Ishikawa (cell line): ENCODE data around the gene FZR1.

Source experiments
- FOXM1 ChIP-seq: IDR thresholded peaks from 2 replicates; pipeline ENCODE4 v1.6.1; 2012; ENCODE audit warnings: low read depth, borderline replicate concordance
- TEAD4 ChIP-seq: IDR thresholded peaks from 2 replicates; pipeline ENCODE4 v1.6.1; 2012
- TF ChIP-seq, protein P1 (sequence below): IDR thresholded peaks from 2 replicates; pipeline ENCODE4 v1.6.1; 2012
- TF ChIP-seq, protein P2 (sequence below): IDR thresholded peaks from 2 replicates; pipeline ENCODE4 v1.6.1; 2012

DNA sequence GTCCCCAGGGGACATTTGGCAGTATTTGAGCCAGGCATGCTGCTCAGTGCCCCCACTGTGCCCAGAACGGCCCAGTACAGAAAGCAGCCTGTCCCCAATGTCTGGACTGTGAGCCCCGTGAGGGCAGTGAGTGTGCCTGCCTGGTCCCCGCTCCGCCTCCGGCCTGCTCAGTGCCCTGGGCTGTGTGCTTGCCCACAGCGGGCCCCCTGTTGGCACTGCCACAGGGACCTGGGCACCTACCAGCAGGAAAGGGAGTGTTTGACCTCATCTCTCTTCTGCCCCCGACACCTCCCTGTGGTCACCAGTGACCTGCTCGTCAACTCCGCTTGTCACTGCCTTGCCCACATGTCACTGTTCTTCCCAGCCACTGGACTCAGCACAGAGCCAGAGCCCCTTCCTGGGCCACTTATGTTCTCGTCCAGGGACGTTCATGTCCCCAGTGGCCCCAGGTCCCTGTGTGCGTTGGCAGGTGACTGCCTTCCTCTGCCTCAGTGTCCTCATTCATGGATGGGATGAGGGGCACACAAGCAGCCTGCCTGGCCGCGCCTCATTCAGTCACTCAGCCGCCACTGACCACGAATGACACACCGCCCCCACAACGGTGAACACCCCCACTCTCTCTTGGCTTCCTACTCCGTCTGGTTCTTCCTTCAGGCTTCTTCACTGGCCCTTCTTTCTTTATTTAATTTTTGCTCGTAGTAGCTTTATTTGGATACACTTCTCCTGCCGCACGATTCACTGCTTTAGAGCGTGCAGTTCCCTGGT, 2.8 kb downstream of the FZR1 start:
- TF ChIP-seq, protein P1, sequence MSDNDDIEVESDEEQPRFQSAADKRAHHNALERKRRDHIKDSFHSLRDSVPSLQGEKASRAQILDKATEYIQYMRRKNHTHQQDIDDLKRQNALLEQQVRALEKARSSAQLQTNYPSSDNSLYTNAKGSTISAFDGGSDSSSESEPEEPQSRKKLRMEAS: no peak
- no peak for TF ChIP-seq FOXM1
- no peak for TF ChIP-seq TEAD4
- TF ChIP-seq, protein P2, sequence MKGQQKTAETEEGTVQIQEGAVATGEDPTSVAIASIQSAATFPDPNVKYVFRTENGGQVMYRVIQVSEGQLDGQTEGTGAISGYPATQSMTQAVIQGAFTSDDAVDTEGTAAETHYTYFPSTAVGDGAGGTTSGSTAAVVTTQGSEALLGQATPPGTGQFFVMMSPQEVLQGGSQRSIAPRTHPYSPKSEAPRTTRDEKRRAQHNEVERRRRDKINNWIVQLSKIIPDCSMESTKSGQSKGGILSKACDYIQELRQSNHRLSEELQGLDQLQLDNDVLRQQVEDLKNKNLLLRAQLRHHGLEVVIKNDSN: no peak
